SU-DHL-6 (cell line): ENCODE measurements around the gene IRX3.

Experiments used
- H2AFZ ChIP-seq: fragments of 200-600 bp; sonication (generic); 2 replicates; pipeline ENCODE4 v1.6.1; 2014; ENCODE audit warnings: low read depth, mild to moderate bottlenecking, moderate library complexity, mixed read lengths, antibody characterized with exemption, low read length; ENCODE audit not compliant: severe bottlenecking
- H3F3A ChIP-seq: fragments of 200-600 bp; shearing (Covaris generic); 2 replicates; pipeline ENCODE4 v1.6.0; 2016; ENCODE audit warnings: antibody characterized with exemption, mild to moderate bottlenecking; ENCODE audit not compliant: insufficient read depth
- H3K27ac ChIP-seq: fragments of 200-600 bp; sonication (generic); 2 replicates; pipeline ENCODE4 v1.5.1; 2016; ENCODE audit warnings: low read depth, mild to moderate bottlenecking, low read length, moderate library complexity, mixed read lengths
- H3K27me3 ChIP-seq: fragments of 200-600 bp; sonication (generic), shearing (Covaris generic); 2 replicates; pipeline ENCODE4 v1.6.0; 2014; ENCODE audit warnings: mild to moderate bottlenecking, low read length
- H3K36me3 ChIP-seq: fragments of 200-600 bp; sonication (generic); 2 replicates; pipeline ENCODE4 v1.6.1; 2014; ENCODE audit warnings: mild to moderate bottlenecking, low read length, mixed read lengths
- H3K4me2 ChIP-seq: fragments of 300-600, 200-600 bp; shearing (Covaris generic), sonication (generic); 2 replicates; pipeline ENCODE4 v1.6.0; 2014; ENCODE audit warnings: low read length, low read depth, mild to moderate bottlenecking; ENCODE audit not compliant: poor library complexity, severe bottlenecking
- H3K4me3 ChIP-seq: fragments of 200-600 bp; sonication (generic); 2 replicates; pipeline ENCODE4 v1.5.1; 2014; ENCODE audit warnings: antibody characterized with exemption, low read length, mild to moderate bottlenecking, mixed read lengths; ENCODE audit not compliant: insufficient read depth, poor library complexity, severe bottlenecking
- H3K79me2 ChIP-seq: fragments of 200-600 bp; sonication (generic); 2 replicates; pipeline ENCODE4 v1.6.1; 2014; ENCODE audit warnings: mild to moderate bottlenecking, low read length, moderate library complexity; ENCODE audit not compliant: insufficient read depth
- H3K9ac ChIP-seq: fragments of 200-600 bp; sonication (generic); 2 replicates; pipeline ENCODE4 v1.7.0; 2014; ENCODE audit warnings: mild to moderate bottlenecking, low read length
- H3K9me2 ChIP-seq: fragments of 200-600 bp; sonication (generic); replicated peaks from 2 replicates; pipeline ENCODE4 v1.6.1; 2014; ENCODE audit warnings: low read length; ENCODE audit not compliant: insufficient read depth
- H3K9me3 ChIP-seq: fragments of 200-600 bp; sonication (generic); 2 replicates; pipeline ENCODE4 v1.6.1; 2014; ENCODE audit warnings: low read length, mixed read lengths; ENCODE audit not compliant: insufficient read depth
- H4K20me1 ChIP-seq: fragments of 200-600 bp; sonication (generic); 2 replicates; pipeline ENCODE4 v1.6.1; 2014; ENCODE audit warnings: low read depth, mild to moderate bottlenecking, antibody characterized with exemption, low read length, moderate library complexity, mixed read lengths
- EZH2phosphoT487 ChIP-seq: fragments of 200-600 bp; sonication (generic), shearing (Covaris generic); conservative IDR thresholded peaks from 2 replicates; pipeline ENCODE4 v1.6.1; 2018; ENCODE audit warnings: mild to moderate bottlenecking, antibody characterized with exemption, low read length, moderate library complexity, mixed read lengths
- TF ChIP-seq, protein P1 (sequence below): fragments of 200-600 bp; sonication (generic); IDR thresholded peaks from one replicate; pipeline ENCODE4 v1.5.1; 2017; ENCODE audit warnings: antibody characterized with exemption, mild to moderate bottlenecking, low read length, moderate library complexity; ENCODE audit not compliant: insufficient read depth, poor library complexity, severe bottlenecking

IRX3 gene

GRCh38 chr16:54325616-54326265 is 39.2 kb upstream of the IRX3 start:
- Histone ChIP-seq H3K9ac (no peak overlapping the region), H4K20me1 (no peaks in the 10 kb centered on the region), H3K9me2 (no peaks in the 10 kb centered on the region), H3F3A (no peaks in the 10 kb centered on the region), H3K4me2 (no peak overlapping the region), H3K79me2 (no peaks in the 10 kb centered on the region), H3K36me3 (no peaks in the 10 kb centered on the region), H3K27me3 (no peaks in the 10 kb centered on the region), H3K4me3 (no peak overlapping the region), H3K27ac (no peak overlapping the region), H2AFZ (no peak overlapping the region), H3K9me3 (no peaks in the 10 kb centered on the region)
- TF ChIP-seq, protein P1, sequence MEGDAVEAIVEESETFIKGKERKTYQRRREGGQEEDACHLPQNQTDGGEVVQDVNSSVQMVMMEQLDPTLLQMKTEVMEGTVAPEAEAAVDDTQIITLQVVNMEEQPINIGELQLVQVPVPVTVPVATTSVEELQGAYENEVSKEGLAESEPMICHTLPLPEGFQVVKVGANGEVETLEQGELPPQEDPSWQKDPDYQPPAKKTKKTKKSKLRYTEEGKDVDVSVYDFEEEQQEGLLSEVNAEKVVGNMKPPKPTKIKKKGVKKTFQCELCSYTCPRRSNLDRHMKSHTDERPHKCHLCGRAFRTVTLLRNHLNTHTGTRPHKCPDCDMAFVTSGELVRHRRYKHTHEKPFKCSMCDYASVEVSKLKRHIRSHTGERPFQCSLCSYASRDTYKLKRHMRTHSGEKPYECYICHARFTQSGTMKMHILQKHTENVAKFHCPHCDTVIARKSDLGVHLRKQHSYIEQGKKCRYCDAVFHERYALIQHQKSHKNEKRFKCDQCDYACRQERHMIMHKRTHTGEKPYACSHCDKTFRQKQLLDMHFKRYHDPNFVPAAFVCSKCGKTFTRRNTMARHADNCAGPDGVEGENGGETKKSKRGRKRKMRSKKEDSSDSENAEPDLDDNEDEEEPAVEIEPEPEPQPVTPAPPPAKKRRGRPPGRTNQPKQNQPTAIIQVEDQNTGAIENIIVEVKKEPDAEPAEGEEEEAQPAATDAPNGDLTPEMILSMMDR, result no peak
- no peak for TF ChIP-seq EZH2phosphoT487

- H3K9me2 ChIP-seq, result no peaks in the 10 kb centered on the region
- no peak overlapping the region for H3K4me3 ChIP-seq
- no peaks in the 10 kb centered on the region for H4K20me1 ChIP-seq
- H2AFZ ChIP-seq, result no peak overlapping the region
- H3K9me3 ChIP-seq, result no peaks in the 10 kb centered on the region
- H3K27ac ChIP-seq, result no peak overlapping the region
- no peaks in the 10 kb centered on the region for H3F3A ChIP-seq
- H3K9ac ChIP-seq, result no peak overlapping the region
- H3K79me2 ChIP-seq, result no peaks in the 10 kb centered on the region
- no peaks in the 10 kb centered on the region for H3K36me3 ChIP-seq
- no peaks in the 10 kb centered on the region for H3K27me3 ChIP-seq
- TF ChIP-seq, protein P1, result no peak
- no peak for TF ChIP-seq EZH2phosphoT487
- no peak overlapping the region for H3K4me2 ChIP-seq
Measured at GRCh38 chr16:54324716-54325115, 38.1 kb upstream of the IRX3 start.

- Histone ChIP-seq H3K9me2 (no peaks in the 10 kb centered on the region), H3K36me3 (no peaks in the 10 kb centered on the region), H3K79me2 (no peaks in the 10 kb centered on the region), H3F3A (no peaks in the 10 kb centered on the region), H4K20me1 (no peaks in the 10 kb centered on the region), H3K27ac (no peak overlapping the region), H3K9ac (no peak overlapping the region), H3K27me3 (no peaks in the 10 kb centered on the region), H2AFZ (no peak overlapping the region), H3K4me2 (no peak overlapping the region), H3K4me3 (no peak overlapping the region), H3K9me3 (no peaks in the 10 kb centered on the region)
- TF ChIP-seq, protein P1, result no peak
- TF ChIP-seq EZH2phosphoT487, result no peak
Measured at GRCh38 chr16:54320697-54321340, 34.2 kb upstream of the IRX3 start.
